GM18873 (cell line): ENCODE measurements around the gene MYL12A.

Experiments used
- ATAC-seq: cut with Tn5 transposase; IDR thresholded peaks from one replicate; pipeline ENCODE4 v1.9.1; 2021; ENCODE audit warnings: mild to moderate bottlenecking, moderate library complexity, moderate number of reproducible peaks; ENCODE audit not compliant: unreplicated experiment, low FRiP score

Gene MYL12A

GRCh38 chr18:3223356-3223755 lies 24.2 kb upstream of the MYL12A start:
- ATAC-seq = no peak

DNA sequence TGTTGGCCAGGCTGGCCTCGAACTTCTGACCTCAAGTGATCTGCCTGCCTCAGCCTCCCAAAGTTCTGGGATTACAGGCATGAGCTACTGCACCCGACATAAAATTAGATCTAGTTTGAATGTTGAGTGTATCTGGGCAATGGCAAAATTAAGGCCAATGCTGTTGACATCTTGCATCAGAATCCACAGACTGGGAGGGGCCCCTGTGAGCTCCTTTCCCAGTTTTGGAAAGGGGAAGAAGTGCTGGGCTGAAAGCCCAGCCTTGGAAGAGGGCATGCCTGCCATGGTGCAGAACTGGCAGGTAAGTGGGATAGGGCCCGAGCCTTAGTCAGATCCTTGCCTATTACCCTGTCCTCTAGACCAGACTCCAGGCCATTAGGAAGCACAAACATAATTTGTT lies 23.4 kb upstream of the MYL12A start:
- ATAC-seq = no peak

DNA sequence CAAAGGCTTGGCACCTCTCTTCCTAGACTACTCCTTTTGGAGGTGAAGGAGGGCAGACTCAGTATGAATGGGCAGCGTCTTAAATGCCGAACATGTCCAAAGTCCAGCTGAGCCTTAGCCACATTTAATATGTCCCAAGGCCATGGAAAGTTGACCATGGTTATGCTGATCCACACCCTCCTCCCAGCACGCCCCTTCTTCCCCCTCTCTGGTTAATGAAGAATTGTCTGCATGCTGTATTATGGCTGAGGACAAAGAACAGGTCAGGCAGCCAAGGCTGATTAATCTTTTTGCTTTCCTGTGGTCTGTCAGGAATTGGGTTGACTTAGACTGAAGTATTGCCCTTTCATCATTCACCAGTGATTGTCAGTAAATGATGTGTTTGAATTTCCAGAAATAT lies 22.0 kb upstream of the MYL12A start:
- no peak for ATAC-seq

DNA sequence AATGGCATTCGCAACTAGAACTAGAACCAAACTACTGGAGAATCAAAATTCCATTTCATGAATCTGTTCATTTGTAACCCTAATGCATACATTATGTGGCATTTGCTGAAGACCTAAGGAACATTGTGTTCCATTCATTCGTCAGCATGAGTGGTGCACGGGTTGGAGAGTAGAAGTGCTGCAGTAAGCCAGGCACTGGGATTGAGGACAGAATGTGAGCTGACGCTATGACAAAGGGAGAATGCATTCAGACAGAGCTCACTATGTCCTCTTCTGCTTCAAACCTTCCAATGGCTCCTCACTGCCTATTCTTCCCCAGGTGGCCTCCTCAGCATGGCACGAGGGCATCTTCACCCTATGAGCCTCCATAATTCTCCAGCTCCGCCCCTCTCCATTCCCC lies 21.6 kb upstream of the MYL12A start:
- ATAC-seq = no peak

DNA sequence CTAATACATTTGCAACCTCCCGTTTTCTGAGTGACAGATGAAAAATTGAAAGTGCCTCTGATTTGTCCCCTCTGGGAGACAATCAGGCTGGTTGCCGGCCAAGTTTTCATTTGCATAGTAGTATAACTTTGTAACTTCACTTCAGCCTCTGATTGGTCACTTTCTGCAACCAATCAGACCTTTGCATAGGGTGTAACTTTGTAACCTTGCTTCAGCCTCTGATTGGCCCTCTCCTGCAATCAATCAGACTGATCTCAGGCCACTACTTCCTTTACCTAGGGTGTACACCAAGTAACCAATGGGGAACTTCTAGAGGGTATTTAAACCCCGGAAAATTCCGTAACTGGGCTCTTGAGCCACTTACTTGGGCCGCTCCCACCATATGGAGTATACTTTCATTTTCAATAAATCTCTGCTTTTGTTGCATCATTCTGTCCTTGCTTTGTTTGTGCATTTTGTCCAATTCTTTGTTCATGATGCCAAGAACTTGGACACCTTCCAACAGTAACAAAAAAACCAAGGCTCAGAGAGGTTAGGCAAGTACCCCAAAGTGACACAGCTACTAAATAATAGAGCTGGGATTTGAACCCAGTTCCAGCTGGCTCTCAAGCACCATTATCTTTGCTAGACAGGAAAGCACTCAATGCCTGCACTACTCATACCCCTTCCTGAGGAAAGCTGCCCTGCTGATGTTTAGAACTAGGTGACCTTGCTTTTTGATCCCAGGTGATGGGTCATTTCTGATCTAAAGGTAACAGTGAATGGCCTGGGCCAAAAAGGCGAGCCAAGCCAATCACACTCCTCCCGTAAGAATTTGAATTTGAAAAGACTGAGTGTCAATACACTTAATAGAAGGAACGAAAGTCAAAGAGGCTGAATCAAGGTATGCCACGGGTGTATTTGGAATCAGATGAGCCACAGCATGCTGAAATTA lies 16.9 kb upstream of the MYL12A start:
- ATAC-seq = no peak

- no peak for ATAC-seq
These were observed 14.6 kb upstream of the MYL12A start for GRCh38 chr18:3233004-3233403.

DNA sequence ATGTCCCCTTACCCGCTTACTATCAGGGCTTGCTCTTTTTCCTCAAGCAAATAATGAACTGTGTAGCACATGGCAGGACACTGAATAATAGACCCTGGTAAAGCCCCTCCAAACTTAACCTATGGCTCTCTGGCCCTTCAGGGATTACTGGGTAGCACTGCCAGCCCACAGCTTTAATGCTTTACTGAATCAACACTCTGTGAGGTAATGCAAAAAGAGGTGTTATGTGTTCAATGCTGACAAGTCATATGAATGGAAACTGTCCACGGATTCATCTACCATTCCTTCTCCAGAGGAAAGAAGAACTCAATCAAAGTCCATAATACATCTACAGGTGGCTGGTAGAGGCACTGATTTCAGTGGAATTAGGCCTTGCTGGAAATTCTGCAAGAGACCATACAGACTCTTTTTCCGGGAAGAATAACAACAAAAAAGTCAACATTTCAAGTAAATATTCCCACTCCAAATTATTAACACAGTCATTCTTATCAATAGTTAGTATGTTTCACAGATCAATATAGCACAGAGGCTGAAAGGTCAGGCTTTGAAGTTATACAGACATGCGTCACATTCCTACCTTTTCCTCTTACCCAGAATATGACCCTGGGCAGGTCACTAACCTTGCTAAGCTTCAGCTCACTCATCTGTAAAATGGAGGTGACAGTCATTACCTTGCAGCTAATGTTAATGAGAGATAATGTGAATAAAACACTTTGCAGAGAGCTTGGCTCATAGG lies 14.0 kb upstream of the MYL12A start:
- ATAC-seq = no peak

DNA sequence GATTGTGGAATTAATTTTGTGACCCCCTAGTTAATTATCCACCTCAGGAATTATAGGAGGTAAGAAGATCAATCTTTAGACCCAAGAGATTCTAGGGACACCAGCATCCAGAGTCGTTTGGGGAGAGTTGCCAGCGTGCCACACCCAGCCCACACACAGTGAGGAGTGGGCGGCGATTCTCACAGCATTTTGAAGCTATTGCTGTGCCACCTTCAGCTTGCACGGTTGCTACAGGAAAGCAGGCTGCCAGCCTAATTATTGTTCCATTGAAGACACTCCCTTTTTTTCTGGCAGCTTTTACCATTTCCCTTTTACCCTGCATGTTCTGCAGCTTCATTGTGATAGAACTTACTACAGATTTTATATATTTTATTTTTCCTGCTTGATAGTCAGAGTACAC lies 13.1 kb upstream of the MYL12A start:
- no peak for ATAC-seq

DNA sequence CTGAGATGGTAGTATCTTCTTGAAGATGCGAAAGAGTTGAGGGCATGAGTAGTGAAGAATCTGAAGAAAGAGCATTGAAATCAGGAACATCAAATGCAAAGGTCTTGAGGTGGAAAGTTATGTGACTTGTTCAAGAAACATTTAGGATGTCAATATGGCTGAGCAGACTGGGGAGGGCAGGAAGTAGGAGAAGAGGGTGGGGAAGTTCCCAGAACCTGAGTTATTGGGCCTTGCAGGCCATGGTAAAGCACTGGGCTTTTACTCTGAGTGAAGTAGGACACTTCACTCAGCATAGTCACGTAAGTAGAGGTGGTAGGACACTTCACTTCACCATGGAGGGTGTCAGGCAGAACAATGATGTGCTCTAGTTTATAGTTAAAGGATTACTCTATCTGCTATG lies 11.8 kb upstream of the MYL12A start:
- ATAC-seq = no peak

- no peak for ATAC-seq
These were observed 11.1 kb upstream of the MYL12A start for GRCh38 chr18:3236470-3236869.

DNA sequence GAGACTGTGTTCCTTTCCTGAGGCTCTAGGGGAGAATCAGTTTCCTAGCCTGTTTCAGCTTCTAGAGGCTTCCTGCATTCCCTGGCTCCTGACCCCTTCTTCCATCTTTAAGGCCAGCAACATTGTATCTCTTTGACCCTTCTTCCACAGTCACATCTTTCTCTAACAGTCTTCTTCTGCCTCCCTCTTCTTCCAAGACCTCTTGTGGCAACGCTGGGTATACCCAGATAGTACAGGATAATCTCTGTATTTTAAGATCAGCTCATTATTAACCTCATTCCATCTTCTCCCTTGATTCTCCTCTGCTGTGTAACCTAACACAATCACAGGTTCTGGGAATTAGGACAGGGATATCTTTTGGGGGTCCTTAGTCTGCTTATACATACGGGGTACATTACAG lies 8.9 kb upstream of the MYL12A start:
- no peak for ATAC-seq

DNA sequence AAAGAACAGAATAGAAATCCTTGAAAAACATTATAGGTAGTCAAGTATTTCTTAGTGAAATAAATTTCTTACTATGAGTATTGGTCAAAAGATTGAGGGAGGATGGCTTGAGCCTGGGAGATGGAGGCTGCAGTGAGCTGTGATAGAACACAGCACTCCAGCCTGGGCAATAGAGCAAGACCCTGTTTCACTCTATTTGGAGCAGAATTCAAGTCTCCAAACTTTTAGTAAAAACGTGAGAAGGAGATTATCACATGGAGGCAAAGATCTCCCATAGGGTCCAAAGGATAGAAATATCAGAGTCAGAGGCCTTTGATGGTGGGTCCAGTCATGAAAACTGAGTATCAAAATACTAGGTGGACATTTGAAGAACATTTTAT lies 2.4 kb upstream of the MYL12A start:
- ATAC-seq = no peak

DNA sequence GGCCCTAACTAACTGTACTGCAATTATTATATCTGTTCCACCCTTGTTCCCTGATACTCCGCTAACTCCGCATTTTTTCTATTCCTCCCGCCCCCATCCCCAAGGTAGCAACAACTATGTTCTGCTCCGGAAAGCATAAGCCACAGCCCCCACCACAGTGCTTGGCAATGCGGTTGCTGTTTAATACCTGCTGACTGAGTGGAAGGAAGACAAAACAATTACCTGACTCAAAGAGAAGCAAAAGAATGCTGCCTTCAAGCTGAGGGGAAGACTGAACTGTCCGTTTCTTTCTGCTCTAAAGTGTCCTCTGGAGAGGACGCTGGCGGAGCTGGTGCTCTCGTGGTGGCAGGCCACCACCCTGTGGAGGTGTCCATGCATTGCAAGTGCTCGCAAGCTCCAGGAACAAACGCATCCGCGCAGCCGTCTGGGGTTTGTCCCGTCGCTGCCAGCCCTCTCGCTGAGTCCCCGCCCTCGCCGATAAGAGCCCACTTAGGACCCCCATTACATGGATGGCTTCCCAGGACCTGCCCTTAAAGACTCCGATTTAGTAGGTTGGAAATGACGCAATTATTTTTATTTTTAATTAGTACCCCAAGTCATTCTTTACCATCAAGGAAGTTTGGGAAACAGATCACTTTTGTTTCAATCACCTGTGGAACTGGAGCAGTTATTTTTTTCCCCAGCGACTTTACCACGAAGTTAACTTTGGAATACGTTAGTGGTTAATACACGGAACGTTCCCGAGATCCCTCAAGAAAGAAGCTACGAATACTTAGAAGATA lies 1.6 kb upstream of the MYL12A start:
- peak; percentile 38 for ATAC-seq

DNA sequence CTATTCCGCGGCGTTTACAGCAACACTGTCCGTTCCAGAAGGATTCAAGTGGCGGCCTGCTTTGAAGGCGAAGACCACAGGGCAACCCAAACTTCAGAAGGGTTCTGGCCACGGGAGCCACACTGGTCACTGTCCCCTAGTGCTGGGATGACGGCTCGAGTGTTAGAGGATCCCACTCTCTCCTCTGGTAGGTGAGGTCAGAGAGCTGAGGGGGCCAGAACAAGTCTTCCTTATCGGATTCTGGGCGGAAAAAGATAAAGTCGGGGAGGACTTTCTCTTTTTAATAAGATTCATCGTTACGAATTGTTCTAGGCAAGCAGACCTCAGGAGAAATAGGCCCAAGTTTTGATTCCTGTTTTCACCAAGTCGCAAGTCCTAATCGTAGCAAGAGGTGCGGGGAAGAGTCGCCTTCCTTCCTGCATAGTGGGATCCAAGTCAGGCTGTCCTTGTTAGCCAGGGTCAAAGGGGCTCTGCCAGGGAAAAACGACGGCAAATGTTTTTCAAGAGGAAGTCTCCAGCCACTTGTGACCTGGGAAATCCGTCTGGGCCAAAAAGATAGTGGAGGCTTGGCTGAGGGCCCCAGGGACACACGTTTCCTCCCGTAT lies 864 bp upstream of the MYL12A start:
- ATAC-seq = no peak

DNA sequence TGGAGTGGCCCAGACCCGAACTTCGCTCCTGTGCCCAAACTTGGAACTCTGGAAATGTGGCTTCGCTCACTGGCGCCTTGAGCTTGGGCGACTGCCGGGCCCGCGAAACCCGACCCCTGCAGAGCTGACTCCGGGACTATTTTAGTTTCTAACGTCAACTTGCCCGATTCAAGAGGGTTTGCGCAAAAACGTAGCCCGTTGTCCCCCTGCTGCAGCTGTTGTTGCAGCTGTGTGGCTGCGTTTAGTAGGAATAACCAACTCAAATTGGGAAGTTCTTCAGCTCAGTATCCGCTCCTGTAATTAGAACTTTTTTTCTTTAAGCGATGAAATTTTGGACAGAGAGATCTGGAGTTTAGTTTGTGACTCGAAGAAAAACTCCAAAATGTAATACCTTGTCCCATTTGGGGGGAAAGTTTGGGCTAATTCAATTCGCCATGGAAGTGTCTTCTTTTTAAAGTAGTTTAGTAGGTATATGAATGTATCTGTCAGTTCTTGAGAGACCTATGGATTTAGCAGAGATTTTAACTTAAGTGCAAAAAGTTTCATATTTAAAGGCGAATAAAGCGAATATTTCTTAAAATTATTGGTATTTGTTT lies 559 bp downstream of the MYL12A start:
- no peak for ATAC-seq

DNA sequence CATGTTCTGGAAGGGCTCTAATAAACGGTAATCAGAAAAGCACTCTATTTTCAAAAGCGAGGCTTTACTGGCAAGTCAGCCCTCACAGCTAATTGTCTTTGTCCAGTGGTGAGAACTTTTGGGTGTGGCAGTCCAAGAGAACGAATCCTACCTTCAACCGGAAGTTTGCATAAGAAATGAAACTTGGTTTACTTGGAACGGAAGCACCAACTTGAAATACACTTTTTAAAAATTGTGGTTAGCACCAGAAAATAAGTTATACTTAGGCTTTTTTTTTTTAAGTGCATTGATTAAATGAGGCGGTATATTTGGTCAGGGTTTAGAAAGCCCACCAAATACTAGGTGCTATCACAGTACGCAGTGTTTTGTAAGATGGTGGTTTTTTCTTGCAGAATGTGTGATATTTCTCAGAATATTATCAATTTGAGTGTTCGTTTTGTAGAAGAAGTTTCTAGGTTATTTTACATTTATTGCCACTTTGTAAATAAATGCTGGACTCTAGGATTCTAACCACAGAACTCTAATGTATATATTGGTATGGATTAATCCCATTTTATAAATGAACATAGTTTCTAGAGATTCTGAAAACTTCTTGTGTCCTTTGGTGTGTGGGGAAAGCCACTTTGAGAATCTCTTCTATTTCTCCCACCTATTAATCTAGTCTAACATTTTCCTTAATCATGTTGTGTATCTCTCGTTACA lies 1.2 kb downstream of the MYL12A start:
- no peak for ATAC-seq

GRCh38 chr18:3250237-3251107 lies 2.9 kb downstream of the MYL12A start:
- ATAC-seq = no peak

DNA sequence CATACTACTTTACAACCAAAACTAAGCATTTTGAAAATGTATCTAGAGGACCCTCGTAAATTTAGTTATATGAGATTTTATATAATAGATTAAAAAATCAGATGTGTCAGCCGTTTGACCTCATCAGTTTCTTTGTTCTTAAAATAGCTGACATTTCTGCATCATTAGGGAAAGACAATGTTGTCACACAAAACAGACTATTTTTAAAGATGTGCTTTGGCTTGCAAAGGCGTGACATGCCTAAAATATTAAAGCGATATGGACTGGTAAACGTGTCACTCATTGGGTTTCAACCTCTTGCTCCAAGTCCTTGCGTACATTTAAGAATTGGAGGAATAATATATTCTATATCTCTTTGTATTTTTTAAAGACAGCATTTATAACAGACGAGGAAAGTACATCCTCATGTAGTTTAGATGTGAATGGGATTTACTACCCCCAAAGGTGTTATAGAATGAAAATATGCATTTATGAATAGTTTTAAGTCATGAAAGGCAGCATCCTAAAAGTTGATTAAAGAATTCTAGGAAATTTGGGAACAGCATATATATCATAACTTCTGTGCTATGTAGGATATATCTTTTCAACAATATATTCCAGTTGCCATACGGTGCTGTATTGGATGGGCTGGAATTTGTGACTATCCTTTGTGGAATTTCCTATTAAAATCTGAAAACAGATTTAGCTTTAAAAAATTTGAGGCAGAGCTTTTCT lies 3.8 kb downstream of the MYL12A start:
- no peak for ATAC-seq
